NB4 (cell line): ENCODE measurements around the gene LRRC4C.

Experiments used
- DNase-seq: peaks from one replicate; pipeline ENCODE4 v3.0.0; 2010; ENCODE audit warnings: low read depth
- H3K4me3 ChIP-seq: one replicate; pipeline ENCODE4 v1.5.1; 2011; ENCODE audit warnings: mild to moderate bottlenecking, low read depth, low read length, moderate library complexity
- MYC ChIP-seq: IDR thresholded peaks from 2 replicates; pipeline ENCODE4 v1.6.1; 2011; ENCODE audit warnings: low read depth, low read length
- POLR2A ChIP-seq: IDR thresholded peaks from 2 replicates; pipeline ENCODE4 v1.6.1; 2011; ENCODE audit warnings: mild to moderate bottlenecking; ENCODE audit not compliant: insufficient read length; ENCODE audit errors: extremely low read depth
- TF ChIP-seq, protein P1 (sequence below): IDR thresholded peaks from 2 replicates; pipeline ENCODE4 v1.6.1; 2011; ENCODE audit warnings: low read depth, low read length
- TF ChIP-seq, protein P2 (sequence below): IDR thresholded peaks from one replicate; pipeline ENCODE4 v1.5.1; 2012; ENCODE audit warnings: low read depth, low read length

The LRRC4C gene

GRCh38 chr11:40642284-40642683, 817.2 kb downstream of the LRRC4C start:
- TF ChIP-seq, protein P1, sequence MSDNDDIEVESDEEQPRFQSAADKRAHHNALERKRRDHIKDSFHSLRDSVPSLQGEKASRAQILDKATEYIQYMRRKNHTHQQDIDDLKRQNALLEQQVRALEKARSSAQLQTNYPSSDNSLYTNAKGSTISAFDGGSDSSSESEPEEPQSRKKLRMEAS, result no peak
- TF ChIP-seq POLR2A (no peak), MYC (no peak)
- TF ChIP-seq, protein P2, sequence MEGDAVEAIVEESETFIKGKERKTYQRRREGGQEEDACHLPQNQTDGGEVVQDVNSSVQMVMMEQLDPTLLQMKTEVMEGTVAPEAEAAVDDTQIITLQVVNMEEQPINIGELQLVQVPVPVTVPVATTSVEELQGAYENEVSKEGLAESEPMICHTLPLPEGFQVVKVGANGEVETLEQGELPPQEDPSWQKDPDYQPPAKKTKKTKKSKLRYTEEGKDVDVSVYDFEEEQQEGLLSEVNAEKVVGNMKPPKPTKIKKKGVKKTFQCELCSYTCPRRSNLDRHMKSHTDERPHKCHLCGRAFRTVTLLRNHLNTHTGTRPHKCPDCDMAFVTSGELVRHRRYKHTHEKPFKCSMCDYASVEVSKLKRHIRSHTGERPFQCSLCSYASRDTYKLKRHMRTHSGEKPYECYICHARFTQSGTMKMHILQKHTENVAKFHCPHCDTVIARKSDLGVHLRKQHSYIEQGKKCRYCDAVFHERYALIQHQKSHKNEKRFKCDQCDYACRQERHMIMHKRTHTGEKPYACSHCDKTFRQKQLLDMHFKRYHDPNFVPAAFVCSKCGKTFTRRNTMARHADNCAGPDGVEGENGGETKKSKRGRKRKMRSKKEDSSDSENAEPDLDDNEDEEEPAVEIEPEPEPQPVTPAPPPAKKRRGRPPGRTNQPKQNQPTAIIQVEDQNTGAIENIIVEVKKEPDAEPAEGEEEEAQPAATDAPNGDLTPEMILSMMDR, result no peak
- H3K4me3 ChIP-seq, result no peak overlapping the region
- DNase-seq, result no peak

DNA sequence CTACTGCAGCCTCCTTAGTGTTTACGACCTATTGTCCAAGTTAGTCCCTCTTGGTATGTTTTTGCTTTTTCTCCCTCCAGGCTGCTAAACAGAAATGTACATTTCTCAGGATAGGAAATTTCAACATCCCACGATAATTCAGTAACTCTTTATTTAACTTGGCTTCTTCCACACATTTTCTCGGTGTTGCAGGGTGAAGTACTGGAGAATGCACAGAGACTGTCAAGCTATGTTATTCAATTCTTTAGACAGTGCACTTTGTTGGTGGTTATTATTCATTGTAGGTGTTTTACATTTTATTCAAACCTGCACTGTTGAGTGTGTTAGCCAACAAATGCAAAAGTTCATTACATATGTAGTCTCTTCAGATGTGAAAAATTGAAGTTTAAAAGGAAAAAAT, 839.8 kb downstream of the LRRC4C start:
- no peak for TF ChIP-seq MYC
- TF ChIP-seq, protein P1, result no peak
- TF ChIP-seq, protein P2, result no peak
- no peak for TF ChIP-seq POLR2A
- no peak overlapping the region for H3K4me3 ChIP-seq
- no peak for DNase-seq

DNA sequence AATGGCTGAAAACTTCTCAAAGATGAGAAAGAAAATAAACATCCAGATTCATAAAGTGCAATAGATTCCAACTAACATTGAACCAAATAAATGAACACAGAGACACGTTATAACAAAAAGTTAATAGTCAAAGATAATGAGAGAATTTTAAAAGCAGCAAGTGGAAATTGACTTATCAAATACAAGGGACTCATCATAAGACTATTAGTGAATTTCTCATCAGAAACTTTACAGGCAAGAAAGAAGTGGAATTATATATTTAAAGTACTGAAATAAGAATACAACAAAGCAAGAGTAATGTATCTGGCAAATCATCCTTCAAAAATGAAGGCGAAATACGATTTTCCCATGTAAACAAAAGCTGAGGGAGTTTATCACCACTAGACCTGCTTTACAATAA, 852.7 kb downstream of the LRRC4C start:
- H3K4me3 ChIP-seq, result no peak overlapping the region
- TF ChIP-seq, protein P1, result no peak
- TF ChIP-seq, protein P2, result no peak
- no peak for DNase-seq

GRCh38 chr11:40602866-40603552, 856.4 kb downstream of the LRRC4C start:
- no peak for DNase-seq
- no peak overlapping the region for H3K4me3 ChIP-seq
- TF ChIP-seq POLR2A (no peak), MYC (no peak)
- TF ChIP-seq, protein P1, result no peak
- TF ChIP-seq, protein P2, result no peak

DNA sequence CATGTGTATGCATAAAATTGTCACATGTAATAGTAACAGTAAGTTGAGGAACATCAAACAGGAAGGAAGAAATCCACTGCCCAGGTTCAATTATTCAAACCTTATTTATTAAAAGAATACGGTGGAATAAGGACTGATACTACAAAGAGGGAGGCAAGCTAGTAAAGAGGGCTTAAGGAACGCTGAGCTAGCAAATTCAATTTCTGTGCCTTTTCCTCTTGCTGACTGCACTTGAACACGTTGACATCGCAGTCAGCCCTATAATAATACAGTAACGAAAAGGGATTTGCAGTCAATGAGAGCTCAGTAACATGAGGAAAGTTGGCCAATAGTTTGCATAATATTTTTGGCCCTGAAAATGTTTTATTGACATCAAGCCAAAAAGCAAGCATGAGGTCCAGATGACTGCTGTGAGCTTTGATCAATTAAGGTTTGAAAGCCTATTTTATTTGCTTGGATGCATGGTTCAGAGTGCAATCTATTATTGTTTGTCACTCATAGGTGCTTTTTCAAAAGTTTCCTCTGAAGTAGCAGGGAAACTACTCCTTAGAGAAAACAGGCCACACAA, 861.8 kb downstream of the LRRC4C start:
- TF ChIP-seq, protein P2, result no peak
- TF ChIP-seq, protein P1, result no peak
- H3K4me3 ChIP-seq, result no peak overlapping the region
- DNase-seq, result no peak
